Measurements from ENCODE around the gene MFF. TPM values are rescaled to one million over a fixed set of nuclear protein-coding genes. Genes with fewer than 3 reads are reported as not detected.

MFF gene
- total and polyA plus RNA-seq, 2 of the 8 experiments (the other 6 are each of a cell fraction or from before 2014, with no cell fraction given): 36.2 to 86.8 TPM

DNA sequence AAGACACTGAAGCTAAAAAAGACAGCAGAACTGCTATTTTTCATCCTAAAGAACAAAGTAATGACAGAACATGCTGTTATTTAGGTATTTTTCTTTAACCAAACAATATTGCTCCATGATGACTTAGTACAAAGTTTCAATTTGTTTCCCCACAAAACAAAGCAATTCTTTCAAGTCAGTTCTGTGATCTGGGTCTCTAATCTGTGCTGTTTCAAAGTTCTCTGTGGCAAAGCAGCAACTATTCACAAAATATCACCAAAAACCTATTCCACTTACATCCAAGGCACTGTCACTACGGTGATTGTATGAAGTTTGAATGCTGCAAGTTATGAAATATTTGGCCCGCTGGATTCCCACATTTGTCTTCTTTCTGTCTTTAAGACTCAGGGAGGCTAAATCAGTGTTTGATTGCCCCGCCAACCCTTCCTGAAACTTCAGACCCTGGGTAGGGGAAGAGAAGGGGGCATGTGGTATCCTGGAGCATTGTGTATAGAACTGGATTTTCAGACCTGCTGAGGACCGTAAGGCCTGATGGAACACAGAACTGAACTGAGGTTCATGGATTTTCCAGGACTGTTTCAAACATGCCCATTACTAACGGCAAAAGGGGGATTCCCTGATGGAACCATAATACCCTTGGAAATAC is 13.1 kb upstream of the MFF start:
- FAIRE-seq (no peak), DNase-seq (ENCODE audit: low read depth in 1 of 2, low spot score in 2 of 2) (no peak)
- H3K18ac ChIP-seq (ENCODE audit: extremely low read depth, low read length): no peak overlapping the region
- H3K9ac ChIP-seq (replicated peaks in 1 of 4; ENCODE audit: extremely low read depth in 1 of 4, low read depth in 3 of 4, low read length in 3 of 4): no peak overlapping the region
- ChIA-PET CTCF (ENCODE audit: partially characterized antibody) (no interaction called here), POLR2A (ENCODE audit: partially characterized antibody) (interaction anchor here (2.5 kb wide), 1 partner anchor 13 kb away, joined by 7 read pairs; the partner anchor contains the start of gene MFF)
- WGBS, 2 experiments (ENCODE audit: extremely low coverage in 1 of 2, insufficient coverage in 1 of 2, insufficient read length in 1 of 2, insufficient replicate concordance in 2 of 2, low coverage in 1 of 2, low lambda C conversion rate in 2 of 2, missing lambda C conversion rate in 1 of 2): 93% methylated on average over 5 of the region's 5 CpGs; no CpG with 5 or more reads in 1 of the 2 experiments
- no peak overlapping the region for H2BK5ac ChIP-seq (ENCODE audit: low read depth, low read length)
- H3K27me3 ChIP-seq (replicated peaks in 1 of 4; ENCODE audit: control insufficient read depth in 3 of 4, extremely low read depth in 1 of 4, insufficient read depth in 3 of 4, low read length in 3 of 4): no peaks in the 10 kb centered on the region
- no peaks in the 10 kb centered on the region for H3K36me3 ChIP-seq (ENCODE audit: control insufficient read depth in 2 of 4, insufficient read depth in 4 of 4, low read length in 3 of 4)
- no peak overlapping the region for H4K5ac ChIP-seq (ENCODE audit: insufficient read length, low read depth, low read length)
- no peak overlapping the region for H3K4me2 ChIP-seq (ENCODE audit: insufficient read depth in 1 of 2, low read depth in 2 of 2, low read length in 2 of 2)
- no peak overlapping the region for H2BK120ac ChIP-seq (replicated peaks; ENCODE audit: low read depth, low read length)
- H3K79me2 ChIP-seq (ENCODE audit: control insufficient read depth in 1 of 2, insufficient read depth in 2 of 2, low read length in 2 of 2): no peaks in the 10 kb centered on the region
- no peak overlapping the region for H4K8ac ChIP-seq (ENCODE audit: extremely low read depth, insufficient read depth, low read length)
- no peak overlapping the region for H2BK20ac ChIP-seq (ENCODE audit: low read length)
- H3K23me2 ChIP-seq (ENCODE audit: low read depth, low read length): no peaks in the 10 kb centered on the region
- H4K91ac ChIP-seq (replicated peaks; ENCODE audit: insufficient read length, low read length): no peak overlapping the region
- H3K79me1 ChIP-seq (ENCODE audit: low read depth, low read length): no peaks in the 10 kb centered on the region
- H4K20me1 ChIP-seq (replicated peaks in 1 of 2; ENCODE audit: control insufficient read depth in 1 of 2, insufficient read depth in 2 of 2, low read length in 2 of 2): no peaks in the 10 kb centered on the region
- no peak overlapping the region for H2AK5ac ChIP-seq (ENCODE audit: low read depth, low read length)
- H3K27ac ChIP-seq (ENCODE audit: low read depth, low read length): no peak overlapping the region
- H2AFZ ChIP-seq (ENCODE audit: low read length): no peak overlapping the region
- no peak overlapping the region for H3K23ac ChIP-seq (ENCODE audit: insufficient read length)
- no peaks in the 10 kb centered on the region for H3K9me3 ChIP-seq (ENCODE audit: insufficient read depth in 2 of 2, low read depth in 1 of 2, low read length in 1 of 2)
- no peak overlapping the region for H3K4me3 ChIP-seq (ENCODE audit: extremely low read depth in 1 of 4, insufficient read depth in 2 of 4, low read depth in 3 of 4, low read length in 4 of 4)
- H2BK12ac ChIP-seq (ENCODE audit: low read depth, low read length): no peak overlapping the region
- no peak overlapping the region for H2BK15ac ChIP-seq (ENCODE audit: low read length)
- no peak overlapping the region for H3K4ac ChIP-seq (replicated peaks; ENCODE audit: insufficient read length, low read depth, low read length)
- no peaks in the 10 kb centered on the region for H3K4me1 ChIP-seq (replicated peaks in 1 of 4; ENCODE audit: control insufficient read depth in 3 of 4, insufficient read depth in 4 of 4, low read length in 3 of 4)
- H3K14ac ChIP-seq (ENCODE audit: insufficient read length): no peak overlapping the region
- no peak overlapping the region for H3K56ac ChIP-seq (replicated peaks; ENCODE audit: insufficient read length, low read depth, low read length)
- TF ChIP-seq EGR1 (IDR thresholded peaks at IDR 0.05; ENCODE audit: borderline replicate concordance, low read depth, low read length) (no peak), CBX8 (IDR thresholded peaks at IDR 0.05; ENCODE audit: borderline replicate concordance, low read depth, low read length) (no peak), GABPA (IDR thresholded peaks at IDR 0.05; ENCODE audit: borderline replicate concordance, insufficient read depth, low read length) (no peak), SIN3A (conservative IDR thresholded peaks at IDR 0.05 in 1 of 2, IDR thresholded peaks at IDR 0.05 in 1 of 2; ENCODE audit: low read depth in 1 of 2, low read length in 2 of 2) (no peak), SAP30 (IDR thresholded peaks at IDR 0.05; ENCODE audit: insufficient read depth, insufficient replicate concordance, low read length) (no peak), KDM4A (IDR thresholded peaks at IDR 0.05; ENCODE audit: low read depth, low read length, severe bottlenecking) (no peak), MAX (IDR thresholded peaks at IDR 0.05) (no peak)

Measured in H1 (cell line).